Epithelial cell of proximal tubule (primary cell): ENCODE measurements around the gene AMOTL1. TPM values are rescaled to one million over a fixed set of nuclear protein-coding genes. Genes with fewer than 3 reads are reported as not detected.

Experiments
- DNase-seq: peaks from one replicate; pipeline ENCODE4 v3.0.0-alpha.2; 2011; ENCODE audit warnings: low read depth
- H3K4me3 ChIP-seq: 2 replicates; pipeline ENCODE4 v1.5.1; 2011; ENCODE audit warnings: low read depth, mild to moderate bottlenecking, low read length
- CTCF ChIP-seq: conservative IDR thresholded peaks from 2 replicates; pipeline ENCODE4 v1.5.1; 2012; ENCODE audit warnings: low read depth, mild to moderate bottlenecking, low read length
- total RNA-seq: library from RNA; depleted of rRNA; stranded (reverse); fragments of >200 nt; gene quantifications from 2 replicates; pipeline ENCODE4 v1.2.3, GENCODE V29; 2015

Gene AMOTL1
- total RNA-seq, 1 donor from 2014 or later = 31.8 TPM

DNA sequence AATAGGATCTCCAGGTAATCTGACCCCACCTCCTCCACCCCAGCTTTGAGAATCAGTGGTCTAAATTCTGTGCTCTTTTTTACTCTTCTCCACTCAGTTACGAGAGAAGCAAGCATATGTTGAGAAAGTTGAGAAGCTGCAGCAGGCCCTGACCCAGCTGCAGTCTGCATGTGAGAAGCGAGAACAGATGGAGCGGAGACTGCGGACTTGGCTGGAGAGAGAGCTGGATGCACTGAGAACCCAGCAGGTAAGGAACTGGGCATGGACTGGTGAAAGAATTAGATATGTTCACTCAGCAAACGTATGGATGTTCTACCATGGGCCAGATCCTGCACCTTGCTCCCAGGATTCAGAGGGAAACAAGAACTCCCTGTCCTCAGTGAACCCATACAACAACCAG, 85.7 kb downstream of the AMOTL1 start:
- no peak for DNase-seq
- no peak for TF ChIP-seq CTCF
- no peak overlapping the region for H3K4me3 ChIP-seq

GRCh38 chr11:94854770-94855633, 86.8 kb downstream of the AMOTL1 start:
- DNase-seq = no peak
- no peak overlapping the region for H3K4me3 ChIP-seq
- no peak for TF ChIP-seq CTCF

- TF ChIP-seq CTCF = no peak
- no peak for DNase-seq
- no peak overlapping the region for H3K4me3 ChIP-seq
Measured at GRCh38 chr11:94855666-94856065, 87.5 kb downstream of the AMOTL1 start.

DNA sequence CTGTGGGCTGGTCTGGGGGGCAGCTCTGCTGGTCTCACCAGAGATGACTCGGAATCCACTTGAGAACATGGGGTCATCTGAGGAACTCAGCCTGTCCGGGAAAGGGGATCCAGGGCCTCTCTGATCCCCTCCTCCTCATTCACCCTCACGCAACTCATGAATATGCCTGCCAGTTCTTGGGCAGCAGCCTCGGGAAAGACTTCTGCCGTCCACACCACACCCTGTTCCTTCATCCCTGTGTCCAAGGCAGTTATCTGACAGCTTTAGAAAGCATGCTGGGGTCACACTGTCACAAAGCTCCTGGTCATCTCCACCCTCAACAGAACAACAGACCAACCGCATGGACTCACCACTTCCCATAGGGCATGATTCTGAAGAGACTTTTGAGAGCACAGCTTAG, 88.3 kb downstream of the AMOTL1 start:
- no peak for DNase-seq
- H3K4me3 ChIP-seq = no peak overlapping the region
- TF ChIP-seq CTCF = no peak

- no peak overlapping the region for H3K4me3 ChIP-seq
- DNase-seq = no peak
- TF ChIP-seq CTCF = no peak
Measured at GRCh38 chr11:94857337-94857736, 89.2 kb downstream of the AMOTL1 start.

DNA sequence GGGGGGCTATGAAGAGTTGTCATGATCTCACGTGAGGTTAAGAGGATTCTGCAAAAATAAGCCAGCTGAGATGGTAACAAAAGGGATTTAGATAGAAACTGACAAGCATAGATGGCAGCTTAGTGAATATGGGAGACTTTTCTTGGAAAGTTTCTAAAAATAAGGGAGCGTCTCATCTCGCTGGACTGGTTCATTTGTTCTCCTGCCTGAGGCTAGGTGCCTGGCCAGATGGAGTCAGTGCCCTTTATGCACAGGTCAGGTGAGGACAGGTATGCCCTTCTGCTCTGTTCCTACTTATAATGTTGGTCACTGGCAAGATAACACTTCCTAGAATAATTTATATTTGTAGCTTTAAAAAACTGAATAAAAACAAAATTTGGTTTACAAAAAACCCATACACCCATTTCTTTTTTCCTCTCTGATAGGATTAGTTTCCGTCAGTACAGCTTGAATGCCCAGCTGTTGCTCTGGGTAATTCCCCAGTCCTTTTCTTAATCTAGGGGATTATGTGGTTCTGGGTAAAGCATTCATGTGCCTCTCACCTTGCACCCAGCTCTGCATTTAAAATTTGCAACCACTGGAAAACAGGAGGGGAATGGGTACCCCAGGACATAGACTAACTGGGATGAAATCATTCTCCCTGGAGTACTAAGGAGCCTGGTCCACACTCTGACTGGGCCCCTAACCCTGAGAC, 90.0 kb downstream of the AMOTL1 start:
- no peak for TF ChIP-seq CTCF
- H3K4me3 ChIP-seq = no peak overlapping the region
- no peak for DNase-seq

- TF ChIP-seq CTCF = no peak
- no peak for DNase-seq
Measured at GRCh38 chr11:94860333-94860732, 92.2 kb downstream of the AMOTL1 start.

More at GRCh38 chr11:94860333-94860732, 92.2 kb downstream of the AMOTL1 start:
- no peak overlapping the region for H3K4me3 ChIP-seq
